IPS-15b (cell line): ENCODE data around the gene DNAJC13.
A peak's percentile ranks its signal among the peaks of the same experiment; 100 is the strongest.

Experiments
- H3K27me3 ChIP-seq: one replicate; pipeline ENCODE4 v1.6.1; 2013; ENCODE audit warnings: low read length; ENCODE audit not compliant: control insufficient read depth, insufficient read depth
- H3K36me3 ChIP-seq: one replicate; pipeline ENCODE4 v1.6.1; 2013; ENCODE audit warnings: low read length; ENCODE audit not compliant: control insufficient read depth, insufficient read depth
- H3K4me1 ChIP-seq: one replicate; pipeline ENCODE4 v1.6.1; 2013; ENCODE audit warnings: mild to moderate bottlenecking, low read length; ENCODE audit not compliant: control insufficient read depth, insufficient read depth
- H3K4me3 ChIP-seq: one replicate; pipeline ENCODE4 v1.5.1; 2013; ENCODE audit warnings: low read depth, low read length
- H3K9ac ChIP-seq: one replicate; pipeline ENCODE4 v1.6.1; 2013; ENCODE audit warnings: low read depth, mild to moderate bottlenecking, low read length
- H3K9me3 ChIP-seq: one replicate; pipeline ENCODE4 v1.6.1; 2013; ENCODE audit warnings: mild to moderate bottlenecking, low read length; ENCODE audit not compliant: control insufficient read depth, insufficient read depth

DNAJC13 gene

DNA sequence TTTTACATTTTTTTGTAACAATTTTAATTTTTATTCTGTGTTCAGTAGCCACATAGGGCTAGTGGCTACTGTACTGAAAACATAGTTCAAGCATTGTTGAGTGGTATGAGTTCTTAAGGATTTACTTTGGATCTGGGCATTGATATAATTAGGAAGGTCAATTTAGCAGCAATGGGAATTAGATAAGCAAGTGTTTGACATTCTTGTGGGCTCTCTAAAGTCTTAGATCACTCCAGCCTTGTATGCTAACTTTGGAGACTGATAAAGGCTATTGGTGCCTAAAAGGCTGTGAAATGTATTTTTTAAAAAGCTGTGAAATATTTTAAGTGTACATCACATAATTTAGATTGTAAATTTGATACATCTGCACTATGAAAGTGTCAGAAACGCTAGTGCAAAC is 2.5 kb upstream of the DNAJC13 start:
- H3K9me3 ChIP-seq = no peaks in the 10 kb centered on the region
- H3K4me3 ChIP-seq = no peak overlapping the region
- H3K36me3 ChIP-seq = no peaks in the 10 kb centered on the region
- no peak overlapping the region for H3K9ac ChIP-seq
- peaks cover 4% of the 10 kb centered on the region for H3K4me1 ChIP-seq
- peaks cover 5% of the 10 kb centered on the region for H3K27me3 ChIP-seq

DNA sequence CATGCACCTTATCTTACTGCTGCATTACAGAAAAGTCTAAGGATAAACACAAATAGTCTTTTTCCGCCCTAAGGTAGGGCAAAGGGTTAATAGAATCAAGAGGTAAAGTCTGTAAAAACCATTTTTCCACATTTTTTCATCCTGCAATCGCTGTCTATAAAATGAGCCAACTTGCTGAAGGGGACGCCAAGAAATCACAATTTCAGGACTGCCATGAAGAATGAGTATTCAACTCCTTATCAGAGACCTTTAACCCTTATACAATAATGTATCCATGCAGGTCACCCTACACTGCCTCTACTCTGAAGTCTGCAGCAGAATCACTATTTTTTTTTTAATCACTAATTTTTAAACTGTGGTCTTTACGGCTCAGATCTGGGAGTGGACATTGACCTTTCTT is 1.1 kb upstream of the DNAJC13 start:
- Histone ChIP-seq H3K4me3 (peak overlapping the region; percentile 93), H3K27me3 (peaks cover 5% of the 10 kb centered on the region), H3K36me3 (no peaks in the 10 kb centered on the region), H3K4me1 (peaks cover 4% of the 10 kb centered on the region), H3K9ac (no peak overlapping the region), H3K9me3 (no peaks in the 10 kb centered on the region)

GRCh38 chr3:132417695-132418411 is 551 bp downstream of the DNAJC13 start:
- H3K27me3 ChIP-seq = peaks cover 5% of the 10 kb centered on the region
- no peaks in the 10 kb centered on the region for H3K9me3 ChIP-seq
- H3K36me3 ChIP-seq = no peaks in the 10 kb centered on the region
- H3K9ac ChIP-seq = peak overlapping the region; percentile 92
- peak overlapping the region; percentile 93 for H3K4me3 ChIP-seq
- H3K4me1 ChIP-seq = peaks cover 4% of the 10 kb centered on the region

GRCh38 chr3:132418916-132419315 is 1.6 kb downstream of the DNAJC13 start:
- H3K36me3 ChIP-seq = no peaks in the 10 kb centered on the region
- peak overlapping the region; percentile 93 for H3K4me3 ChIP-seq
- H3K4me1 ChIP-seq = peaks cover 4% of the 10 kb centered on the region
- H3K9ac ChIP-seq = no peak overlapping the region
- H3K27me3 ChIP-seq = peaks cover 5% of the 10 kb centered on the region
- H3K9me3 ChIP-seq = no peaks in the 10 kb centered on the region

GRCh38 chr3:132421832-132422231 is 4.5 kb downstream of the DNAJC13 start:
- H3K4me1 ChIP-seq = peaks cover 4% of the 10 kb centered on the region
- H3K36me3 ChIP-seq = no peaks in the 10 kb centered on the region
- H3K4me3 ChIP-seq = no peak overlapping the region
- H3K9me3 ChIP-seq = no peaks in the 10 kb centered on the region
- H3K27me3 ChIP-seq = no peaks in the 10 kb centered on the region
- no peak overlapping the region for H3K9ac ChIP-seq

DNA sequence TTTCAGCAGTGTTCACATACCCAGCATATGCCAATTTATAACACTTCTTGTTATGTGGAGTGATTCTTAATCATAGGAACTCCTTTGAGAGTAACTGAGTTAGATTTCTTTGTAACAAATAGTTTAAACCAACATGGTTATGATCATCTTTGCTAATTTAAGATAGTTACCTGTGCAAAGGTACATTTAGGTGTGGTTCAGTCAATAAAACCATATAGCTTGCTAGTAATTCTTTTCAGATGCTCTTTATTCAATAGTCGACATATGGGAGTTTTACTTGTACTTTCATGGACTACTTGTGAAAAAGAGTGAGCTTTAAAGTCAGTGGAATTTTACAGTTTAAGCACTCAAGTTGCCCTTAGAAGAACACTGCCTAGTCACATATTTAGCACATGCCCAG is 5.2 kb downstream of the DNAJC13 start:
- Histone ChIP-seq H3K36me3 (no peaks in the 10 kb centered on the region), H3K4me1 (peaks cover 4% of the 10 kb centered on the region), H3K9me3 (no peaks in the 10 kb centered on the region), H3K9ac (no peak overlapping the region), H3K27me3 (no peaks in the 10 kb centered on the region), H3K4me3 (no peak overlapping the region)

- Histone ChIP-seq H3K9me3 (no peaks in the 10 kb centered on the region), H3K4me3 (no peak overlapping the region), H3K4me1 (no peaks in the 10 kb centered on the region), H3K27me3 (no peaks in the 10 kb centered on the region), H3K9ac (no peak overlapping the region), H3K36me3 (no peaks in the 10 kb centered on the region)
Observed at GRCh38 chr3:132432639-132433038, 15.3 kb downstream of the DNAJC13 start.

DNA sequence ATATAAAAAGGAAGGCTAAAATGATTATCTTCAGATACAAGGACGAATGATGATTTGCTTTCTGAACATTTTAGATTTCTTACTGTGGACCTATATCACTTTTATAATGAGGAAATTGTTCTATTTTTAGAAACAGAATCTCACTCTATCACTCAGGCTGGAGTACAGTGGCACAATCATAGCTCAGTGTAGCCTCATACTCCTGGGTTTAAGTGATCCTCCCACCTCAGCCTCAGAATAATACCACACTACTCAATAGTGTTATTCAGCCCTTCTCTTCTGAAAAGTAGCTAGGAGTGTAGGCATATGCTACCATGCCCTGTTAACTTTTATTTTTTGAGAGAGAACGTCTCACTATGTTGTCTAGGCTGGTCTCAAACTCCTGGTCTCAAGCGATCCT is 15.8 kb downstream of the DNAJC13 start:
- H3K9me3 ChIP-seq = no peaks in the 10 kb centered on the region
- H3K36me3 ChIP-seq = no peaks in the 10 kb centered on the region
- no peak overlapping the region for H3K4me3 ChIP-seq
- no peak overlapping the region for H3K9ac ChIP-seq
- H3K27me3 ChIP-seq = no peaks in the 10 kb centered on the region
- H3K4me1 ChIP-seq = no peaks in the 10 kb centered on the region

- H3K9ac ChIP-seq = no peak overlapping the region
- no peaks in the 10 kb centered on the region for H3K36me3 ChIP-seq
- H3K27me3 ChIP-seq = no peaks in the 10 kb centered on the region
- H3K4me3 ChIP-seq = no peak overlapping the region
- H3K4me1 ChIP-seq = no peaks in the 10 kb centered on the region
- H3K9me3 ChIP-seq = no peaks in the 10 kb centered on the region
Observed at GRCh38 chr3:132435224-132435910, 18.1 kb downstream of the DNAJC13 start.

DNA sequence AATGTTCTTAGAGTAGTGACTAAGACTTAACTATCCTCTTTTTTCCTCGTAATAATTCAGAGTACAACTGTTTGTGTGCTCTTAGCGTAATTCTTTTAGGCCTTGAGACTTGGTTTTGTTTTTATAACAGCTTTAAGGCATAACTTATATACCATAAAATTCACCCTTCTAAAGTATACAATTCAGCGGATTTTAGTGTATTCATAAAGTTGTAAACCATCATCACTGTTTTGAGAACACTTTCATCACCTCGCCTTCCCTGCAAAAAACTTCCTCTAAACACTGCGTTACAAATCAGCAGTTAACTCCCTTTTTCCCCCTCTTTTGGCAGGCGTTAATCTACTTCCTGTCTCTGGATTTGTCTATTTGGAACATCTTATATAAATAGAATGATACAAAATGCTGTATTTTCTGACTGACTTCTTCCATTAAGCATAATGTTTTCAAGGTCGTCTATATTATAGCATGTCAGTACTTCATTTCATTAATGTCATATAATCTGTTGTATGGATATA is 18.7 kb downstream of the DNAJC13 start:
- H3K4me3 ChIP-seq = no peak overlapping the region
- H3K9ac ChIP-seq = no peak overlapping the region
- H3K4me1 ChIP-seq = no peaks in the 10 kb centered on the region
- H3K27me3 ChIP-seq = no peaks in the 10 kb centered on the region
- H3K9me3 ChIP-seq = no peaks in the 10 kb centered on the region
- H3K36me3 ChIP-seq = no peaks in the 10 kb centered on the region

GRCh38 chr3:132443421-132443820 is 26.1 kb downstream of the DNAJC13 start:
- Histone ChIP-seq H3K4me1 (no peaks in the 10 kb centered on the region), H3K36me3 (no peaks in the 10 kb centered on the region), H3K9me3 (no peaks in the 10 kb centered on the region), H3K27me3 (no peaks in the 10 kb centered on the region), H3K9ac (no peak overlapping the region), H3K4me3 (no peak overlapping the region)

GRCh38 chr3:132444383-132444782 is 27.1 kb downstream of the DNAJC13 start:
- Histone ChIP-seq H3K36me3 (no peaks in the 10 kb centered on the region), H3K4me3 (no peak overlapping the region), H3K9ac (no peak overlapping the region), H3K9me3 (no peaks in the 10 kb centered on the region), H3K4me1 (no peaks in the 10 kb centered on the region), H3K27me3 (no peaks in the 10 kb centered on the region)
